ENCODE results near the gene TMEM253. TPM values are rescaled to one million over a fixed set of nuclear protein-coding genes. Genes with fewer than 3 reads are reported as not detected.
A peak's percentile ranks its signal among the peaks of the same experiment; 100 is the strongest.

TMEM253 gene
- total RNA-seq, 4 donors from 2014 or later: 0.23 TPM; not detected in 3

DNA sequence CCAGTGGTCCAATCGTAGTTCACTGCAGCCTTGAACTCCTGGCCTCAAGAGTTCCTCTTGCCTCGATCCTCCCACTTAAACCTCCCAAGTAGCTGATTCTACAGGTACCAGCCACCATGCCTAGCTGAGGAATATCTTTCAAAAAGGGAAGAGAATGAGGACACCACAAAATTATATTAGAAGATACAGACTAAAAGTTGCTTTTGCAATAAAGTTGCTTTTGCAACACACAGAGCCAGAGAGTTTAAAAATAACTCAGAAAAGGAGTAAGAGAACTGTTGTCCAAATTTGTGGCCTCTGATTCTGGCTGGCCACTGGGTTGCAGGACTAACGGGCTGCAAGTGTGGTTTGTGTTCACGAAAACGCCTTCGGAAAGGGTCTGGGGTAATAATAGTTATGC is 19.8 kb downstream of the TMEM253 start:
- no peak for DNase-seq (ENCODE audit: extremely low spot score)
- H3K36me3 ChIP-seq: no peaks in the 10 kb centered on the region
- no peaks in the 10 kb centered on the region for H3K27me3 ChIP-seq
- no peak for TF ChIP-seq CTCF (IDR thresholded peaks at IDR 0.05)
- TF ChIP-seq EP300 (IDR thresholded peaks at IDR 0.05): no peak
- H3K4me1 ChIP-seq: no peaks in the 10 kb centered on the region
- no peaks in the 10 kb centered on the region for H3K9me3 ChIP-seq
- H3K27ac ChIP-seq (replicated peaks in 1 of 4): no peak overlapping the region
- intact Hi-C loops (cut with DNase I): no loop called here
- WGBS: 74% methylated on average over 6 of the region's 6 CpGs
- no peak overlapping the region for H3K4me3 ChIP-seq

DNA sequence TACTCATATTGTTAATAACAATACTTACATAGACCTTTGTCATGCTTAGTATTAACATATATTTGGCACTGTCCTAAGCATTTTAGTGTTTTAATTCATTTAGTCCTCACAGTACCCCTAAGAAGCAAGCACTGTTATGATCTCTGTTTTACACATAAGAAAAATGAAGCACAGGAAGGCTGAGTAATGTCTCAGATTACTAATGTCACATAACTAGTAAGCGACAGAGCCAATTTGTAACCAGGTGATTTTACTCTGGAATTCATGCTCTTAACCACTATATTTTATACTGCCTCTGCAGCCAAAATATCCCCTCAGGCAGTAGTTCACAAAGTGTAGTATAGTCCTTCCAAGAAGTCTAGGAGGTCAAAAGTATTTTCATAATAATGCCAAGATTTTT is 20.3 kb downstream of the TMEM253 start:
- H3K27me3 ChIP-seq: peaks cover 0 to 3% (median 0%) of the 10 kb centered on the region in 4 donors
- TF ChIP-seq EP300 (IDR thresholded peaks at IDR 0.05) (no peak), POLR2AphosphoS5 (IDR thresholded peaks at IDR 0.05) (no peak), POLR2A (IDR thresholded peaks at IDR 0.05; ENCODE audit: low read depth) (no peak), CTCF (IDR thresholded peaks at IDR 0.05) (no peak)
- 39% methylated on average over 1 of the region's 1 CpG for WGBS
- DNase-seq (ENCODE audit: extremely low spot score): no peak
- intact Hi-C loops (cut with DNase I): no loop called here
- no peak overlapping the region for H3K27ac ChIP-seq (replicated peaks in 1 of 4)
- H3K4me1 ChIP-seq: no peaks in the 10 kb centered on the region
- H3K4me3 ChIP-seq: no peak overlapping the region
- no peaks in the 10 kb centered on the region for H3K36me3 ChIP-seq
- H3K9me3 ChIP-seq: no peaks in the 10 kb centered on the region

- intact Hi-C loops (cut with DNase I): no loop called here
- Histone ChIP-seq H3K36me3 (no peaks in the 10 kb centered on the region), H3K4me3 (no peak overlapping the region), H3K27ac (replicated peaks in 1 of 4) (no peak overlapping the region), H3K27me3 (peaks cover 0 to 3% (median 0%) of the 10 kb centered on the region in 4 donors), H3K4me1 (no peaks in the 10 kb centered on the region), H3K9me3 (no peaks in the 10 kb centered on the region)
- no peak for DNase-seq (ENCODE audit: extremely low spot score)
- TF ChIP-seq POLR2A (IDR thresholded peaks at IDR 0.05; ENCODE audit: low read depth) (no peak), POLR2AphosphoS5 (IDR thresholded peaks at IDR 0.05) (no peak), CTCF (IDR thresholded peaks at IDR 0.05) (no peak), EP300 (IDR thresholded peaks at IDR 0.05) (no peak)
- 58% methylated on average over 1 of the region's 1 CpG for WGBS
Observed at GRCh38 chr14:21123429-21123828, 22.6 kb downstream of the TMEM253 start.

- no peak overlapping the region for H3K4me3 ChIP-seq
- H3K36me3 ChIP-seq: no peaks in the 10 kb centered on the region
- H3K27ac ChIP-seq (replicated peaks in 1 of 4): no peak overlapping the region
- H3K27me3 ChIP-seq: no peaks in the 10 kb centered on the region
- H3K4me1 ChIP-seq: no peaks in the 10 kb centered on the region
- TF ChIP-seq EP300 (IDR thresholded peaks at IDR 0.05) (no peak), POLR2A (IDR thresholded peaks at IDR 0.05; ENCODE audit: low read depth) (no peak), POLR2AphosphoS5 (IDR thresholded peaks at IDR 0.05) (no peak), CTCF (IDR thresholded peaks at IDR 0.05) (no peak)
- 50% methylated on average over 1 of the region's 1 CpG for WGBS
- intact Hi-C loops (cut with DNase I): no loop called here
- DNase-seq (ENCODE audit: extremely low spot score): no peak
- no peaks in the 10 kb centered on the region for H3K9me3 ChIP-seq
Observed at GRCh38 chr14:21133901-21134300, 33.0 kb downstream of the TMEM253 start.

DNA sequence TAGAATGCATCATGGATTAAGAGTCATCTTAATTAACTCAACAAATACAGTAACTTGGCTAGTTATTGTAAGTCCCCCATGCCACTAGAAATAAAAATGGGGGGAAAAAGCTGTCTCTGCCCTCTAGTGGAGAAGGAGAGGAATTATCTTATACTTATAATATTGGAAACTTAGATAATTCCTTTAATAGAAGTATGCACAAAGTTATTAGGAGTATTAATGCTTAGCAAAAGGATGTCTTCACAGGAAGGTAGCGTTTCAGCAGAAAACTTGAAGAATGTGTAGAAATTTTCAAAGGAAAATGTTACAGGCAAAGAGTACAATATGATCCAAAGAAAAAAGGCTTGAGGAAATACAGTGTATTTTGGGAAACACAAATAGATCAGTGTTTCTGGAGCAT is 35.2 kb downstream of the TMEM253 start:
- WGBS: 10% methylated on average over 1 of the region's 1 CpG
- no peak for DNase-seq (ENCODE audit: extremely low spot score)
- Histone ChIP-seq H3K9me3 (no peaks in the 10 kb centered on the region), H3K4me3 (no peak overlapping the region), H3K4me1 (no peaks in the 10 kb centered on the region), H3K27ac (replicated peaks in 1 of 4) (no peak overlapping the region), H3K36me3 (no peaks in the 10 kb centered on the region), H3K27me3 (no peaks in the 10 kb centered on the region)
- TF ChIP-seq EP300 (IDR thresholded peaks at IDR 0.05) (no peak), POLR2A (IDR thresholded peaks at IDR 0.05; ENCODE audit: low read depth) (no peak), POLR2AphosphoS5 (IDR thresholded peaks at IDR 0.05) (no peak), CTCF (IDR thresholded peaks at IDR 0.05) (peak; percentile 48 to 64 (median 57))
- intact Hi-C loops (cut with DNase I): no loop called here
